HG02981 (cell line): ENCODE measurements around the gene EMX1.

Experiments
- ATAC-seq: cut with Tn5 transposase; IDR thresholded peaks from one replicate; pipeline ENCODE4 v1.9.1; 2021; ENCODE audit warnings: mild to moderate bottlenecking, moderate library complexity; ENCODE audit not compliant: unreplicated experiment

Gene EMX1

GRCh38 chr2:72942293-72942692 is 25.0 kb downstream of the EMX1 start:
- no peak for ATAC-seq

- no peak for ATAC-seq
These were observed 25.6 kb downstream of the EMX1 start for GRCh38 chr2:72942881-72943418.

- no peak for ATAC-seq
These were observed 26.4 kb downstream of the EMX1 start for GRCh38 chr2:72943540-72944395.

GRCh38 chr2:72944804-72945449 is 27.6 kb downstream of the EMX1 start:
- ATAC-seq = no peak

GRCh38 chr2:72945450-72946019 is 28.2 kb downstream of the EMX1 start:
- ATAC-seq = no peak

GRCh38 chr2:72946466-72946865 is 29.1 kb downstream of the EMX1 start:
- ATAC-seq = no peak

- no peak for ATAC-seq
These were observed 30.9 kb downstream of the EMX1 start for GRCh38 chr2:72947952-72948830.

- no peak for ATAC-seq
These were observed 31.7 kb downstream of the EMX1 start for GRCh38 chr2:72949045-72949444.

- ATAC-seq = no peak
These were observed 32.3 kb downstream of the EMX1 start for GRCh38 chr2:72949642-72950041.

- no peak for ATAC-seq
These were observed 33.4 kb downstream of the EMX1 start for GRCh38 chr2:72950558-72951255.

- no peak for ATAC-seq
These were observed 34.2 kb downstream of the EMX1 start for GRCh38 chr2:72951303-72952095.

- no peak for ATAC-seq
These were observed 34.9 kb downstream of the EMX1 start for GRCh38 chr2:72952110-72952823.

GRCh38 chr2:72952961-72953360 is 35.6 kb downstream of the EMX1 start:
- no peak for ATAC-seq

GRCh38 chr2:72953528-72953927 is 36.2 kb downstream of the EMX1 start:
- no peak for ATAC-seq

- ATAC-seq = no peak
These were observed 36.7 kb downstream of the EMX1 start for GRCh38 chr2:72953976-72954375.

- ATAC-seq = no peak
These were observed 37.3 kb downstream of the EMX1 start for GRCh38 chr2:72954376-72955227.

- no peak for ATAC-seq
These were observed 38.1 kb downstream of the EMX1 start for GRCh38 chr2:72955228-72956049.
